IMR-90 (cell line): ENCODE data around the gene MBOAT2. TPM values are rescaled to one million over a fixed set of nuclear protein-coding genes. Genes with fewer than 3 reads are reported as not detected.

Source experiments
- ATAC-seq: fragments of 200-7000 bp; cut with Tn5 transposase; 2 replicates; pipeline ENCODE4 v1.9.1; 2020; ENCODE audit warnings: low read depth, mild to moderate bottlenecking, moderate library complexity
- BruUV-seq: library from RNA; stranded (reverse); fragments of 400-500 nt; replicated peaks from 2 replicates; lab custom pipeline; 2021; lab: Mats Ljungman, UMichigan
- CTCF ChIA-PET: fragments of 300-600 bp; formaldehyde crosslinking; extraction: SDS; loops from one replicate; lab custom pipeline; 2021; ENCODE audit warnings: antibody characterized with exemption; lab: Yijun Ruan, JAX
- POLR2A ChIA-PET: fragments of 300-600 bp; sonication (Branson Sonifier 250); formaldehyde crosslinking; loops from one replicate; lab custom pipeline; 2022; ENCODE audit warnings: antibody characterized with exemption; ENCODE audit not compliant: unreplicated experiment; lab: Charles Lee
- DNase-seq: peaks from one replicate; pipeline ENCODE4 v3.0.0; 2013
- H2AFZ ChIP-seq: replicated peaks from 2 replicates; pipeline ENCODE3; 2013; ENCODE audit warnings: low read length, mild to moderate bottlenecking; ENCODE audit not compliant: poor library complexity
- H2AK5ac ChIP-seq: 2 replicates; pipeline ENCODE4 v1.6.1; 2013; ENCODE audit warnings: low read depth, low read length, inconsistent platforms
- H2AK9ac ChIP-seq: replicated peaks from 2 replicates; pipeline ENCODE3; 2013; ENCODE audit warnings: mild to moderate bottlenecking, low read depth, low read length, moderate library complexity; ENCODE audit not compliant: poor library complexity
- H2BK120ac ChIP-seq: 2 replicates; pipeline ENCODE4 v1.6.1; 2013; ENCODE audit warnings: low read depth, low read length, inconsistent platforms
- H2BK15ac ChIP-seq: 3 replicates; pipeline ENCODE4 v1.6.1; 2013; ENCODE audit warnings: low read depth, low read length, inconsistent platforms
- H2BK20ac ChIP-seq: 2 replicates; pipeline ENCODE4 v1.6.1; 2013; ENCODE audit warnings: low read depth, mild to moderate bottlenecking, inconsistent platforms, low read length, moderate library complexity
- H2BK5ac ChIP-seq: 2 replicates; pipeline ENCODE4 v1.6.1; 2013; ENCODE audit warnings: mild to moderate bottlenecking, low read depth, low read length, inconsistent platforms; ENCODE audit not compliant: poor library complexity, severe bottlenecking
- H3K14ac ChIP-seq: replicated peaks from 2 replicates; pipeline ENCODE4 v1.6.1; 2013; ENCODE audit warnings: low read depth, low read length, inconsistent platforms
- H3K18ac ChIP-seq: 2 replicates; pipeline ENCODE4 v1.6.1; 2013; ENCODE audit warnings: low read depth, low read length, control low read depth
- H3K23ac ChIP-seq: 2 replicates; pipeline ENCODE4 v1.6.1; 2013; ENCODE audit warnings: low read depth, low read length, inconsistent platforms
- H3K27ac ChIP-seq: 2 replicates; pipeline ENCODE4 v1.5.1; 2013; ENCODE audit warnings: mild to moderate bottlenecking, control low read depth, low read length; ENCODE audit not compliant: insufficient read depth
- H3K27me3 ChIP-seq: 2 replicates; pipeline ENCODE4 v1.6.1; 2013; ENCODE audit warnings: low read length; ENCODE audit not compliant: control insufficient read depth, insufficient read depth
- H3K36me3 ChIP-seq: 2 replicates; pipeline ENCODE4 v1.6.1; 2013; ENCODE audit warnings: low read length, mixed read lengths; ENCODE audit not compliant: control insufficient read depth, insufficient read depth
- H3K4ac ChIP-seq: 2 replicates; pipeline ENCODE4 v1.6.1; 2013; ENCODE audit warnings: low read depth, low read length, inconsistent platforms
- H3K4me1 ChIP-seq: 2 replicates; pipeline ENCODE4 v1.6.1; 2013; ENCODE audit warnings: low read length, mixed read lengths; ENCODE audit not compliant: control insufficient read depth, insufficient read depth
- H3K4me2 ChIP-seq: 2 replicates; pipeline ENCODE4 v1.6.1; 2013; ENCODE audit warnings: low read depth, mild to moderate bottlenecking, control low read depth, low read length, moderate library complexity
- H3K4me3 ChIP-seq: 2 replicates; pipeline ENCODE4 v1.5.1; 2013; ENCODE audit warnings: low read depth, mild to moderate bottlenecking, control low read depth, low read length, moderate library complexity; ENCODE audit not compliant: insufficient read depth
- H3K56ac ChIP-seq: 2 replicates; pipeline ENCODE4 v1.6.1; 2013; ENCODE audit warnings: low read length, inconsistent platforms; ENCODE audit not compliant: insufficient read depth; ENCODE audit errors: extremely low read depth
- H3K79me1 ChIP-seq, 2 experiments: 2 replicates each; pipeline ENCODE4 v1.6.1; 2013; ENCODE audit warnings: low read length in 2 of 2, inconsistent platforms in 1 of 2, low read depth in 1 of 2
- H3K9ac ChIP-seq: 2 replicates; pipeline ENCODE4 v1.6.1; 2013; ENCODE audit warnings: low read depth, low read length, control low read depth
- H3K9me1 ChIP-seq: 2 replicates; pipeline ENCODE4 v1.6.1; 2013; ENCODE audit warnings: low read length, inconsistent platforms; ENCODE audit not compliant: insufficient read depth
- H3K9me3 ChIP-seq: 2 replicates; pipeline ENCODE4 v1.6.1; 2013; ENCODE audit warnings: low read length; ENCODE audit not compliant: control insufficient read depth, insufficient read depth
- H4K20me1 ChIP-seq: 2 replicates; pipeline ENCODE4 v1.6.1; 2013; ENCODE audit warnings: low read length, inconsistent platforms; ENCODE audit not compliant: insufficient read depth
- H4K5ac ChIP-seq: 2 replicates; pipeline ENCODE4 v1.6.1; 2013; ENCODE audit warnings: mild to moderate bottlenecking, low read depth, low read length, control low read depth
- H4K8ac ChIP-seq, 2 experiments: 2 replicates each; pipeline ENCODE4 v1.6.1; 2013; ENCODE audit warnings: low read depth in 2 of 2, low read length in 2 of 2, control low read depth in 1 of 2, inconsistent platforms in 1 of 2
- H4K91ac ChIP-seq: 2 replicates; pipeline ENCODE4 v1.6.1; 2013; ENCODE audit warnings: low read depth, low read length, inconsistent platforms; ENCODE audit not compliant: insufficient read depth
- MAFK ChIP-seq: IDR thresholded peaks from 2 replicates; pipeline ENCODE4 v1.6.1; 2012; ENCODE audit warnings: low read depth, low read length, improper control_type of control experiment
- MXI1 ChIP-seq: IDR thresholded peaks from 2 replicates; pipeline ENCODE4 v1.6.1; 2012; ENCODE audit warnings: low read depth, mild to moderate bottlenecking, low read length, moderate library complexity, borderline replicate concordance
- NFE2L2 ChIP-seq: fragments of 150-350 bp; IDR thresholded peaks from 2 replicates; pipeline ENCODE4 v1.6.1; 2016; ENCODE audit warnings: low read depth, mild to moderate bottlenecking, low read length
- RCOR1 ChIP-seq: IDR thresholded peaks from 2 replicates; pipeline ENCODE4 v1.6.1; 2012; ENCODE audit warnings: mild to moderate bottlenecking, low read length, improper control_type of control experiment; ENCODE audit not compliant: insufficient replicate concordance
- SMC3 ChIP-seq: fragments of 150-350 bp; IDR thresholded peaks from 2 replicates; pipeline ENCODE4 v1.6.1; 2016; ENCODE audit warnings: low read depth, mild to moderate bottlenecking, antibody characterized with exemption, low read length, moderate library complexity
- WGBS, 2 experiments: methylation state at CpG; one replicate each; pipeline versions ENCODE4 v1.1.5 to v1.1.7; 2013; ENCODE audit warnings: missing lambda C conversion rate in 2 of 2; ENCODE audit not compliant: insufficient read length in 1 of 2; ENCODE audit errors: extremely low coverage in 2 of 2; 5-methylcytosine and 5-hydroxymethylcytosine counted together
- dilution Hi-C: fragments of 300-500 bp; cut with HindIII; formaldehyde crosslinking; loops from one replicate; pipeline ENCODE4 v1.14.3; 2018; ENCODE audit warnings: low sequenced_read_pairs; ENCODE audit not compliant: unreplicated experiment
- in situ Hi-C: fragments of 300-500 bp; cut with MboI; formaldehyde crosslinking; loops from 3 replicates; pipeline ENCODE4 v1.14.3; 2019; ENCODE audit warnings: low sequenced_read_pairs, inconsistent platforms, mixed read lengths
- intact Hi-C: fragments of 100-400 bp; cut with micrococcal nuclease; formaldehyde crosslinking; loops from 2 replicates; pipeline ENCODE4 v1.10.0; 2022
- polyA plus RNA-seq, 3 experiments: library from polyadenylated mRNA; depleted of rRNA; stranded (reverse); fragments of >200 nt; gene quantifications; 2 replicates each; pipeline ENCODE4 v1.2.3, GENCODE V29; 2012; ENCODE audit warnings: low replicate concordance in 1 of 3
- total RNA-seq: library from RNA; depleted of rRNA; stranded (reverse); fragments of >200 nt; gene quantifications from 2 replicates; pipeline ENCODE4 v1.2.3, GENCODE V29; 2012
- TF ChIP-seq, protein P1 (sequence below): conservative IDR thresholded peaks from 2 replicates; pipeline ENCODE4 v1.5.1; 2012; ENCODE audit warnings: mild to moderate bottlenecking, low read depth, low read length, improper control_type of control experiment

The MBOAT2 gene
- total and polyA plus RNA-seq, 2 of the 4 experiments (the other 2 are of a cell fraction): 33.9 to 102 TPM

- H3K4me3 ChIP-seq: no peak overlapping the region
- no peaks in the 10 kb centered on the region; the same call in 1 of the 2 replicates for H4K20me1 ChIP-seq
- peak overlapping the region; percentile 40 for H3K4ac ChIP-seq
- H4K91ac ChIP-seq: no peak overlapping the region
- peaks cover 4% of the 10 kb centered on the region for H3K9me1 ChIP-seq
- no peak overlapping the region for H3K27ac ChIP-seq
- DNase-seq (no peak), ATAC-seq (no peak)
- no peaks in the 10 kb centered on the region for H3K36me3 ChIP-seq
- H2AFZ ChIP-seq: no peak overlapping the region
- no peak overlapping the region for H3K9ac ChIP-seq
- in situ Hi-C loops: no loop called here
- no peak overlapping the region for H3K56ac ChIP-seq
- no peak overlapping the region for H2BK20ac ChIP-seq
- no peak overlapping the region for H2AK5ac ChIP-seq
- peaks cover 43 to 69% of the 10 kb centered on the region in 2 experiments for H3K79me1 ChIP-seq
- no CpG with 5 or more reads among the region's 11 CpGs for WGBS, 2 experiments
- ChIA-PET POLR2A (interaction anchor here (0.6 kb wide), 1 partner anchor 1305 kb away, joined by 6 read pairs; no protein-coding TSS in a partner anchor), CTCF (interaction anchor here (0.7 kb wide), 1 partner anchor 21 kb away, joined by 3 read pairs; no protein-coding TSS in a partner anchor)
- H3K4me2 ChIP-seq: no peak overlapping the region
- no peak overlapping the region for H3K23ac ChIP-seq
- peak overlapping the region; percentile 47 for H2BK5ac ChIP-seq
- dilution Hi-C loops: no loop called here
- H3K9me3 ChIP-seq: no peaks in the 10 kb centered on the region
- H2BK15ac ChIP-seq: 0 out of 3 replicates have a peak overlapping the region, but pooled peaks have one; percentile 15
- no peak for TF ChIP-seq SMC3
- TF ChIP-seq MXI1: no peak
- TF ChIP-seq NFE2L2: no peak
- TF ChIP-seq RCOR1: no peak
- TF ChIP-seq, protein P1, sequence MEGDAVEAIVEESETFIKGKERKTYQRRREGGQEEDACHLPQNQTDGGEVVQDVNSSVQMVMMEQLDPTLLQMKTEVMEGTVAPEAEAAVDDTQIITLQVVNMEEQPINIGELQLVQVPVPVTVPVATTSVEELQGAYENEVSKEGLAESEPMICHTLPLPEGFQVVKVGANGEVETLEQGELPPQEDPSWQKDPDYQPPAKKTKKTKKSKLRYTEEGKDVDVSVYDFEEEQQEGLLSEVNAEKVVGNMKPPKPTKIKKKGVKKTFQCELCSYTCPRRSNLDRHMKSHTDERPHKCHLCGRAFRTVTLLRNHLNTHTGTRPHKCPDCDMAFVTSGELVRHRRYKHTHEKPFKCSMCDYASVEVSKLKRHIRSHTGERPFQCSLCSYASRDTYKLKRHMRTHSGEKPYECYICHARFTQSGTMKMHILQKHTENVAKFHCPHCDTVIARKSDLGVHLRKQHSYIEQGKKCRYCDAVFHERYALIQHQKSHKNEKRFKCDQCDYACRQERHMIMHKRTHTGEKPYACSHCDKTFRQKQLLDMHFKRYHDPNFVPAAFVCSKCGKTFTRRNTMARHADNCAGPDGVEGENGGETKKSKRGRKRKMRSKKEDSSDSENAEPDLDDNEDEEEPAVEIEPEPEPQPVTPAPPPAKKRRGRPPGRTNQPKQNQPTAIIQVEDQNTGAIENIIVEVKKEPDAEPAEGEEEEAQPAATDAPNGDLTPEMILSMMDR: peak; percentile 16; the same call in 1 of the 2 replicates
- TF ChIP-seq MAFK: no peak
- intact Hi-C loops: no loop called here
- no peaks in the 10 kb centered on the region for H3K27me3 ChIP-seq
- peak overlapping the region; percentile 6; the same call in 1 of the 2 replicates for H3K18ac ChIP-seq
- no peak overlapping the region for H2AK9ac ChIP-seq
- H3K4me1 ChIP-seq: peaks cover 15% of the 10 kb centered on the region
- H2BK120ac ChIP-seq: peak overlapping the region; percentile 26; the same call in 1 of the 2 replicates
- no peak overlapping the region for H4K5ac ChIP-seq
- H4K8ac ChIP-seq: no peak overlapping the region
- H3K14ac ChIP-seq: peak overlapping the region; percentile 15; the same call in 1 of the 2 replicates
- BruUV-seq: no TSS peak
These were observed 17.0 kb downstream of the MBOAT2 start for GRCh38 chr2:8986327-8986976.
